HEK293 (cell line): Measurements from ENCODE around the gene FRMD4B.

Source experiments
- GLI4 ChIP-seq: fragments of 450-650 bp; formaldehyde crosslinking; IDR thresholded peaks from 2 replicates; pipeline ENCODE4 v1.5.1; 2016; ENCODE audit warnings: missing biosample characterization, missing genetic modification characterization
- IKZF3 ChIP-seq: fragments of 450-650 bp; IDR thresholded peaks from 2 replicates; pipeline ENCODE4 v1.5.0; 2018; ENCODE audit warnings: missing biosample characterization, mild to moderate bottlenecking, missing genetic modification characterization, moderate library complexity
- SP7 ChIP-seq: fragments of 450-650 bp; formaldehyde crosslinking; IDR thresholded peaks from 2 replicates; pipeline ENCODE4 v1.5.1; 2016; ENCODE audit warnings: missing biosample characterization, missing genetic modification characterization
- ZNF302 ChIP-seq: fragments of 450-650 bp; formaldehyde crosslinking; IDR thresholded peaks from 2 replicates; pipeline ENCODE4 v1.5.1; 2016; ENCODE audit warnings: missing biosample characterization, missing genetic modification characterization, low read depth
- ZNF561 ChIP-seq: fragments of 450-650 bp; IDR thresholded peaks from 2 replicates; pipeline ENCODE4 v1.5.1; 2018; ENCODE audit warnings: missing biosample characterization, missing genetic modification characterization, borderline replicate concordance
- ZNF777 ChIP-seq: fragments of 450-650 bp; formaldehyde crosslinking; IDR thresholded peaks from 2 replicates; pipeline ENCODE4 v1.5.1; 2017; ENCODE audit warnings: missing biosample characterization, missing genetic modification characterization, borderline replicate concordance
- TF ChIP-seq, protein P1 (sequence below): fragments of 450-650 bp; formaldehyde crosslinking; IDR thresholded peaks from 2 replicates; pipeline ENCODE4 v1.5.1; 2016; ENCODE audit warnings: missing biosample characterization, missing genetic modification characterization
- TF ChIP-seq, protein P2 (sequence below): fragments of 450-650 bp; formaldehyde crosslinking; IDR thresholded peaks from 2 replicates; pipeline ENCODE4 v1.5.1; 2016; ENCODE audit warnings: missing biosample characterization, missing genetic modification characterization

DNA sequence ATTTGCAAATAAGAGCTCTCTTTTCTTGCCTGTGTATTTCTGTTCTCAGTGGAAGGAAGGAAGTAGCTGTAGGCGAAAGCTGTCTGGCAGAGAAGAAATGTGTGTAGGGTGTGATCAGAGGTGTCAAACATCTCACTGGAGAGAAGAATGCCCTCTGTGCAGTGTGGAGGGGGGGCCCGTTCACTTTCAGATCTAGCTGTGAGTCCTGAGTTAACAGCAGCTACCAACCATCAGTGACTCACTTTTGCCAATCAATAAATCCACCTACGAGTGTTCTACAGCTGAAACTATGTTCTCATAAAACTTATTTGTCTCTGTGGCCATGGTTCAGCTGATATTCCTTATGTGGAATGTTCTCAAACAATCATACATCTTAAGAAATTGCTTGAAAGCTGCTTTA, 103.7 kb downstream of the FRMD4B start:
- no peak for TF ChIP-seq ZNF777 (tag by site-specific recombination)
- TF ChIP-seq GLI4 (tag by site-specific recombination), result no peak
- TF ChIP-seq, protein P1, sequence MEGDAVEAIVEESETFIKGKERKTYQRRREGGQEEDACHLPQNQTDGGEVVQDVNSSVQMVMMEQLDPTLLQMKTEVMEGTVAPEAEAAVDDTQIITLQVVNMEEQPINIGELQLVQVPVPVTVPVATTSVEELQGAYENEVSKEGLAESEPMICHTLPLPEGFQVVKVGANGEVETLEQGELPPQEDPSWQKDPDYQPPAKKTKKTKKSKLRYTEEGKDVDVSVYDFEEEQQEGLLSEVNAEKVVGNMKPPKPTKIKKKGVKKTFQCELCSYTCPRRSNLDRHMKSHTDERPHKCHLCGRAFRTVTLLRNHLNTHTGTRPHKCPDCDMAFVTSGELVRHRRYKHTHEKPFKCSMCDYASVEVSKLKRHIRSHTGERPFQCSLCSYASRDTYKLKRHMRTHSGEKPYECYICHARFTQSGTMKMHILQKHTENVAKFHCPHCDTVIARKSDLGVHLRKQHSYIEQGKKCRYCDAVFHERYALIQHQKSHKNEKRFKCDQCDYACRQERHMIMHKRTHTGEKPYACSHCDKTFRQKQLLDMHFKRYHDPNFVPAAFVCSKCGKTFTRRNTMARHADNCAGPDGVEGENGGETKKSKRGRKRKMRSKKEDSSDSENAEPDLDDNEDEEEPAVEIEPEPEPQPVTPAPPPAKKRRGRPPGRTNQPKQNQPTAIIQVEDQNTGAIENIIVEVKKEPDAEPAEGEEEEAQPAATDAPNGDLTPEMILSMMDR (tag by site-specific recombination), result no peak
- TF ChIP-seq, protein P2, sequence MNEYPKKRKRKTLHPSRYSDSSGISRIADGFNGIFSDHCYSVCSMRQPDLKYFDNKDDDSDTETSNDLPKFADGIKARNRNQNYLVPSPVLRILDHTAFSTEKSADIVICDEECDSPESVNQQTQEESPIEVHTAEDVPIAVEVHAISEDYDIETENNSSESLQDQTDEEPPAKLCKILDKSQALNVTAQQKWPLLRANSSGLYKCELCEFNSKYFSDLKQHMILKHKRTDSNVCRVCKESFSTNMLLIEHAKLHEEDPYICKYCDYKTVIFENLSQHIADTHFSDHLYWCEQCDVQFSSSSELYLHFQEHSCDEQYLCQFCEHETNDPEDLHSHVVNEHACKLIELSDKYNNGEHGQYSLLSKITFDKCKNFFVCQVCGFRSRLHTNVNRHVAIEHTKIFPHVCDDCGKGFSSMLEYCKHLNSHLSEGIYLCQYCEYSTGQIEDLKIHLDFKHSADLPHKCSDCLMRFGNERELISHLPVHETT (tag by site-specific recombination), result no peak
- no peak for TF ChIP-seq SP7
- no peak for TF ChIP-seq IKZF3 (tag by site-specific recombination)
- no peak for TF ChIP-seq ZNF302
- no peak for TF ChIP-seq ZNF561
